ENCODE measurements around the gene ITGA6.
"Not testable (repeated sequence)": the region's sequence is repeated elsewhere in the genome, so short reads cannot be mapped to it uniquely, and the experiment has no call there.

The ITGA6 gene

DNA sequence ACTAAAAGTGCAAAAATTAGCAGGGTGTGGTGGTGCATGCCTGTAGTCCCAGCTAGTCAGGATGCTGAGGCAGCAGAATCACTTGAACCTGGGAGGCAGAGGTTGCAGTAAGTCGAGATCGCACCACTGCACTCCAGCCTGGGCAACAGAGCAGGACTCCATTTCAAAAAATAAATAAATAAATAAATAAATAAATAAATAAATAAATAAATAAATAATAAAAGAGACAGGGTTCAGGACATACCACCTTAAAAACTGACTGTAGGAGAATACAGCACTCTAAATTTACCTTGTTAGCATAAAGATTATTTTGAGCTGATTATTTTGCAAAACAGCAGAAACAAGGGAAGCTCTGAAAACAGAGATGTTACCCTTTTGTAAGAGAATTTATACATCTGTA, 105.1 kb downstream of the ITGA6 start:
- not testable (repeated sequence) for DNase-seq

- no peak for DNase-seq
These were observed 106.3 kb downstream of the ITGA6 start for GRCh38 chr2:172533687-172534086.

GRCh38 chr2:172535119-172535518, 107.7 kb downstream of the ITGA6 start:
- DNase-seq: no peak

DNA sequence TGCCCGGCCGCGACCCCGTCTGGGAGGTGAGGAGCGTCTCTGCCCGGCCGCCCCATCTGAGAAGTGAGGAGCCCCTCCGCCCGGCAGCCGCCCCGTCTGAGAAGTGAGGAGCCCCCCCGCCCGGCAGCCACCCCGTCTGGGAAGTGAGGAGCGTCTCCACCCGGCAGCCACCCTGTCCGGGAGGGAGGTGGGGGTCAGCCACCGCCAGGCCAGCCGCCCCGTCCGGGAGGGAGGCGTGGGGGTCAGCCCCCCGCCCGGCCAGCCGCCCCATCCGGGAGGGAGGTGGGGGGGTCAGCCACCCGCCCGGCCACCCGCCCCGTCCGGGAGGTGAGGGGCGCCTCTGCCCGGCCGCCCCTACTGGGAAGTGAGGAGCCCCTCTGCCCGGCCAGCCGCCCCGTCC, 110.5 kb downstream of the ITGA6 start:
- not testable (repeated sequence) for DNase-seq

- DNase-seq: no peak
These were observed 112.4 kb downstream of the ITGA6 start for GRCh38 chr2:172539767-172540166.

DNA sequence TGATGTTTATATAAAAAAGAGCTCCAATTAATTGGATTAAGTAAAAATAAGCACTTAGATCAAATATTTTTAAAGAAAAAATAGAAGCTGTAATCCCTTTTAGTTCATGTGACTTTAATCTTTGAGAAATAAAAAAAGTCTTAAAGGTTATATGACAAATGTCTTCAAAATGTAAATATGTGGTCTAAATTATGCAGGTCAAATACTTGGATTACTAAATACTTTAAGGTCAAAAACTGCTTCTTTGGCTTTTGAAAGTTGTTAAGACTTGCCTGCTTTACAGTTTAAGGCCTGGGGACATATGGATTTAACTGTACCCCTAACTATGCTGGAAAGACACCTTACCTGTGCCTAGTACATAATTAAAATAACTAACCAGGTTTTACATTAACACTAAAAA, 113.0 kb downstream of the ITGA6 start:
- no peak for DNase-seq

GRCh38 chr2:172545408-172546075, 118.2 kb downstream of the ITGA6 start:
- no peak for DNase-seq

DNA sequence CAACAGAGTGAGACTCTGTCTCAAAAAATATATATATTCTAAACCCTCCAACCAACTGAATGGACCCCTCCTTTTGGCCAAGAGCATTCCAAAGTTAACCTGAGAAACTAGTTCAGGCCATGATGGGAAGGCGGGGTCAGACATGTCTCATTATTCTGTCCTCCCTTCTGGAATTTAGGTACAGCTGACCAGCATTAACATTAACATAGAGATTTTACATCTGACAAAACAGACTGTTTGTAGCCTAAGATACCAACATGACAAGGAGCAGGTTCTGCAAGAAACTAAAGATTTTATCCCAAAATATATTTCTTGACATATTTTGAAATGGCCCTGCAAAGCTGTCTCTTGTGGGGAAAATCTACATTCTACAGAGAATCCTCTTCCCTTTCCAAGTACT, 121.7 kb downstream of the ITGA6 start:
- DNase-seq: no peak

DNA sequence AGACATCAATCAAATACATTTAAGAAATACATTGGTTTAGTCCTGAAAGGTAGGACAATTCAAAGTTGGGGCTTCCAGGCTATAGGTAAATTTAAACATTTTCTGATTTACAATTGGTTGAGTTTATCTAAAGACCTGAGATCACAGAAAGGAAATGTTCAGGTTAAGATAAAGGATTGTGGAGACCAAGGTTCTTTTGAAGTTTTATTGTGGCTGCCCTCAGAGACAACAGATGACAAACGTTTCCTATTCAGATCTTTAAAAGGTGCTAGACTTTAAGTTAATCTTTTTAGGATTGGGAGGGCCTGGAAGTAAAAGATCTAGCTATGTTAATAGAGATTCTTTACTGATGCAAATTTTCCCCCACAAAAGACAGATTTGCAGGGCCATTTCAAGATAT, 122.4 kb downstream of the ITGA6 start:
- not testable (repeated sequence) for DNase-seq

GRCh38 chr2:172550419-172550818, 123.0 kb downstream of the ITGA6 start:
- DNase-seq: no peak

- DNase-seq: no peak
These were observed 123.9 kb downstream of the ITGA6 start for GRCh38 chr2:172551271-172551670.

GRCh38 chr2:172552547-172553291, 125.3 kb downstream of the ITGA6 start:
- DNase-seq: no peak

GRCh38 chr2:172554352-172555271, 127.2 kb downstream of the ITGA6 start:
- no peak for DNase-seq

- DNase-seq: no peak
These were observed 127.8 kb downstream of the ITGA6 start for GRCh38 chr2:172555272-172555521.
